HEK293T (cell line): ENCODE data around the gene ADGRL3.

Source experiments
- CTCF ChIA-PET: fragments of 350-600 bp; formaldehyde crosslinking; extraction: SDS; loops from one replicate; lab custom pipeline; 2021; ENCODE audit warnings: antibody characterized with exemption, inconsistent platforms; lab: Yijun Ruan, JAX
- POLR2A ChIA-PET: fragments of 350-600 bp; formaldehyde crosslinking; extraction: SDS; loops from one replicate; lab custom pipeline; 2020; ENCODE audit warnings: antibody characterized with exemption, inconsistent platforms; lab: Yijun Ruan, JAX
- DNase-seq: peaks from one replicate; pipeline ENCODE4 v3.0.0; 2012; ENCODE audit warnings: mixed read lengths; ENCODE audit errors: extremely low spot score
- ARNT ChIP-seq: fragments of 450-650 bp; IDR thresholded peaks from 2 replicates; pipeline ENCODE4 v1.6.1; 2017; ENCODE audit warnings: mild to moderate bottlenecking
- BHLHE40 ChIP-seq: fragments of 450-650 bp; IDR thresholded peaks from 2 replicates; pipeline ENCODE4 v1.6.1; 2016; ENCODE audit warnings: mild to moderate bottlenecking, moderate library complexity, borderline replicate concordance
- CTBP1 ChIP-seq: fragments of 450-650 bp; IDR thresholded peaks from 2 replicates; pipeline ENCODE4 v1.6.1; 2016; ENCODE audit warnings: borderline replicate concordance
- ELF4 ChIP-seq: fragments of 450-650 bp; IDR thresholded peaks from 2 replicates; pipeline ENCODE4 v1.6.1; 2017; ENCODE audit warnings: antibody characterized with exemption
- FOXA1 ChIP-seq: fragments of 450-650 bp; IDR thresholded peaks from 2 replicates; pipeline ENCODE4 v1.6.1; 2016; ENCODE audit warnings: mild to moderate bottlenecking
- FOXK2 ChIP-seq: fragments of 450-650 bp; IDR thresholded peaks from 2 replicates; pipeline ENCODE4 v1.6.1; 2016; ENCODE audit warnings: mild to moderate bottlenecking
- FOXM1 ChIP-seq: fragments of 450-650 bp; IDR thresholded peaks from 2 replicates; pipeline ENCODE4 v1.6.1; 2017; ENCODE audit warnings: mild to moderate bottlenecking, borderline replicate concordance
- HDGF ChIP-seq: fragments of 450-650 bp; IDR thresholded peaks from 2 replicates; pipeline ENCODE4 v1.6.1; 2017; ENCODE audit warnings: antibody characterized with exemption, borderline replicate concordance
- L3MBTL2 ChIP-seq: fragments of 450-650 bp; conservative IDR thresholded peaks from 2 replicates; pipeline ENCODE4 v1.6.1; 2016; ENCODE audit warnings: mild to moderate bottlenecking
- LEF1 ChIP-seq: fragments of 450-650 bp; IDR thresholded peaks from 2 replicates; pipeline ENCODE4 v1.6.1; 2017; ENCODE audit warnings: mild to moderate bottlenecking, borderline replicate concordance
- NFRKB ChIP-seq: fragments of 450-650 bp; IDR thresholded peaks from 2 replicates; pipeline ENCODE4 v1.6.1; 2016; ENCODE audit warnings: mild to moderate bottlenecking, moderate library complexity
- SP1 ChIP-seq: fragments of 450-650 bp; IDR thresholded peaks from 2 replicates; pipeline ENCODE4 v1.6.1; 2017
- SUZ12 ChIP-seq: fragments of 450-650 bp; IDR thresholded peaks from 2 replicates; pipeline ENCODE4 v1.6.1; 2016; ENCODE audit warnings: mild to moderate bottlenecking
- TARDBP ChIP-seq: fragments of 450-650 bp; IDR thresholded peaks from 2 replicates; pipeline ENCODE4 v1.6.1; 2016
- ZNF384 ChIP-seq: fragments of 450-650 bp; IDR thresholded peaks from 2 replicates; pipeline ENCODE4 v1.6.1; 2016
- TF ChIP-seq, protein P1 (sequence below): fragments of 450-650 bp; IDR thresholded peaks from 2 replicates; pipeline ENCODE4 v1.6.1; 2016

The ADGRL3 gene

DNA sequence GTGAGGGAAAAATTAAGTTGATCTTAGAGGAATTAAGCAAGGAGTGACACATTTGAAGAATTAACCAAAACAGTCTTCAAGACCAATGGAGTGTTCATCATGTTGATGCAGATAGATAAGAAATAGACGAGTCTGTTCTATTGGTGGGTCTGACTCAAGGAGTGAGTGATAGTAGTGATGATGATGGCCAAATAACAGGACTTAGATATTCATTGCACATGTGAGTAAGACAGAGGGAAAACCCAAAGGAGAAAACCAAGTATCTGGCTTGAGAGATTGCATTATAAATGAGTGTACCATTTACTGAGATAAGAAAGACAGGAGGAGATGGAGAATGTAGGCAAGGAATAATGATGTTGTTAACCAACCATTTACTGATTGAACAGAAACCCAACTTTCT lies 321.3 kb downstream of the ADGRL3 start:
- ChIA-PET CTCF (no interaction called here), POLR2A (no interaction called here)
- no peak for TF ChIP-seq FOXM1
- no peak for TF ChIP-seq TARDBP
- TF ChIP-seq NFRKB: no peak
- TF ChIP-seq HDGF: no peak
- TF ChIP-seq CTBP1: no peak
- TF ChIP-seq, protein P1, sequence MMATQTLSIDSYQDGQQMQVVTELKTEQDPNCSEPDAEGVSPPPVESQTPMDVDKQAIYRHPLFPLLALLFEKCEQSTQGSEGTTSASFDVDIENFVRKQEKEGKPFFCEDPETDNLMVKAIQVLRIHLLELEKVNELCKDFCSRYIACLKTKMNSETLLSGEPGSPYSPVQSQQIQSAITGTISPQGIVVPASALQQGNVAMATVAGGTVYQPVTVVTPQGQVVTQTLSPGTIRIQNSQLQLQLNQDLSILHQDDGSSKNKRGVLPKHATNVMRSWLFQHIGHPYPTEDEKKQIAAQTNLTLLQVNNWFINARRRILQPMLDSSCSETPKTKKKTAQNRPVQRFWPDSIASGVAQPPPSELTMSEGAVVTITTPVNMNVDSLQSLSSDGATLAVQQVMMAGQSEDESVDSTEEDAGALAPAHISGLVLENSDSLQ: no peak
- no peak for TF ChIP-seq LEF1
- TF ChIP-seq FOXA1: no peak
- no peak for TF ChIP-seq L3MBTL2
- no peak for TF ChIP-seq SP1
- no peak for TF ChIP-seq ZNF384
- no peak for TF ChIP-seq ELF4
- TF ChIP-seq BHLHE40: no peak
- no peak for TF ChIP-seq FOXK2
- no peak for TF ChIP-seq ARNT
- TF ChIP-seq SUZ12: no peak

DNA sequence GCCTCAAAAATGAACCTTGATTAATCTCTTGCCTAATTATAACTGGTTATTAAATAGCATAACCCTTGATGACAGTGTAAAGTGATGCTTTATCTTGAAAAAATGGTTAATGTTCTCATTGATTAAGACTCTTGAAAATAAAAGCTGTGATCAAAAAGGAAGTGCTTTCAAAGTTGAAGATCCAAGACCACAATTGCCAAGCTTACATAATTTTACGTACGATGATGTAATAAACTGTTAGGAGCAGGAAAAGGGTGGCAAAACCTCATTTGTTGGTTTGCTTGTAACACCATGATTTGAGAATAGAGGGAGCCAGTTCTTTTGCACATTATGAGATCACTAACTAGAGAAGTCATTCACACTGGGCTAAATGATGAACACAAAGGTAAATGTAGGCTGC lies 322.2 kb downstream of the ADGRL3 start:
- TF ChIP-seq CTBP1: no peak
- no peak for TF ChIP-seq ZNF384
- no peak for TF ChIP-seq ELF4
- no peak for TF ChIP-seq SUZ12
- no peak for TF ChIP-seq ARNT
- CTCF ChIA-PET: no interaction called here
- POLR2A ChIA-PET: no interaction called here
- no peak for DNase-seq

More for the DNA sequence above, 321.3 kb downstream of the ADGRL3 start:
- DNase-seq: no peak

DNA sequence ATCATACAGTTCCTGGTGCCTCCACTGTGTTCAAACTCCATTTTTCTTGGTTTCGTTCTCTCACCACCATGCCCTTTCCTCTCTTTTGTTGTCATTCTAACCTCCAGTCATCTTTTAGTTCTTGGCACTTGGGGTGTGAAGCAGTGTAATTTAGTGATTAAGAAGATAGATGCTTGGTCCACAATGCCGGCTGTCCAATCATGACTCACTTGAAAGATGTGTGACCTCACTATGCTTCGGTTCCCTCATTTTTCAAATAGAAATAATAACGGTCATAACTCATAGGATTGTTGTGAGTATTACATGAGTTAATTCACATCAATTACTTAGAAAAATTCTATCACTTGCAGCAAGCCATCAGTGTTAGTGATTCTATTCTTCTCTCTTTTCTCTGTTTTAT lies 327.8 kb downstream of the ADGRL3 start:
- POLR2A ChIA-PET: no interaction called here
- no peak for TF ChIP-seq NFRKB
- no peak for TF ChIP-seq ARNT
- TF ChIP-seq BHLHE40: no peak
- DNase-seq: no peak
- CTCF ChIA-PET: no interaction called here

DNA sequence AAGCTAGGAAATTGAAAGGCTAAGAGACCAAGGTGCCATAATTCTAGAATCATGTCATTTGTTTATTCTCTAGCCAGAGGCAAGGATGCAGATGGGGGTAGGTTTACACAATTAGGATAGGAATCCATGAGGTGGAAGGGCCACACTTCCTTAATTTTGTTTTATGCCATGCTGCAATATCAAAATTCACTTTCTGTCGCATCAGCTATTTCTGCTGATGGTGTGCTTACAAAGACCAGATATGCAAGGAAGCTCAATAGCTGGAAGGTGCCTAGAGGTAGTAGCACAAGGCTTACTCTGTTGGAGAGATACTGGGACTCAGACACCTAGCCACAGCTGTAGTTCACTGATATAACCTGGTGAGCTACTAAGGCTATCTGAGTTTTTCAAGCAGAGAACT lies 328.5 kb downstream of the ADGRL3 start:
- ChIA-PET CTCF (no interaction called here), POLR2A (no interaction called here)
- no peak for TF ChIP-seq FOXA1
- no peak for TF ChIP-seq FOXM1
- TF ChIP-seq NFRKB: no peak
- TF ChIP-seq BHLHE40: no peak
- no peak for TF ChIP-seq ZNF384
- DNase-seq: no peak

DNA sequence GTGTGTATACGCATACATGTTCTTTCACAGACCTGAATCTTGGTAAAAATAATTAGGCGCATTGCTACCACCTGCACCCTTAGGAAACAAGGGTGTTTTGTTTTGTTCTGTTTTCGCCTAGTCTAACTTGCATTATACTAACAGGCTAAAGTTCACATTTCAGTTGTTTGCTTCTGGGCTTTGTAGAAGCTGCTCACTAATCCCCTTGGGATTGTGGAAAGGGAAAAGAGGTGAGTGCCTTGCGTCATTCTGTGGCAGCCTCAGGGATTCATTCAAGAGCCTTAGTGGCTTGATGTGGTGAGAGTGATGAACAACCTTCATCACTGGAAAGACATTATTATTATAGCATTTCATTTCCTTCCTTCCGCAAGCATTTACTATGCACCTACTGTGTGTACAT lies 331.1 kb downstream of the ADGRL3 start:
- TF ChIP-seq CTBP1 (no peak), BHLHE40 (no peak), FOXK2 (no peak), HDGF (no peak), NFRKB (no peak), FOXM1 (no peak), L3MBTL2 (no peak), SUZ12 (no peak), TARDBP (no peak), ZNF384 (no peak), SP1 (no peak), LEF1 (no peak), ARNT (no peak), FOXA1 (no peak), ELF4 (no peak)
- TF ChIP-seq, protein P1: no peak
- no peak for DNase-seq
- ChIA-PET CTCF (no interaction called here), POLR2A (no interaction called here)

DNA sequence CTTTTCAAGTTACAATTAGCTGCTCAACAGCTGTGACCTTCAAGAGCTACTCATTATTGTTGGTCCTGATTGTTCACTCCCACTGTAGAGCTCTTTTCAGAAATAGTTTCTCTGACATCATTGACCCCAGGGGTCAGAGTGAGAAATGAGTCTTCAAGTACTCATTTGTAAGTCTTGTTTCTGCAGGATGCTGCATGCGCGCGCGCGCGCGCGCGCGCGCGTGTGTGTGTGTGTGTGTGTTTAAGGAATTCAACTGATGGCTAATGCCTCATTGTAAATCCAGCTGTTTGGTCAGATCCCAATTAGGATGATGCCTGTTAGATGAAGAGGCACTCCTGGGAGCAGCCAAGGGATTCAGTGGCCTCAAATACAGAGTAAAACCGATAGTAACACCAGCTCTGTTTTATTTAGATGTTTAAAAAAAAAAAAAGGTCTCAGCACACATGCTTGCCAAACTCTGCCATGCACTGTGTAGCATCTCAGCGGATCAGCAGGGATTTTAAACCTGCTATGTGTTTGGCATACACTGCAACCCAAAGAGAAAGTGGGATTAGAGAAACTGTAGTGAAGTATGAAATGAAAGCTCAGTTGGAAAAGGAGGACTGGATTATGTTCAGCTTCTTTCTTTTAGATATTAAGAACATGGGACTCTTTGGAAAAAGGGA lies 332.3 kb downstream of the ADGRL3 start:
- TF ChIP-seq HDGF (no peak), FOXM1 (no peak), FOXA1 (no peak), ELF4 (no peak), SP1 (no peak), NFRKB (no peak), ZNF384 (no peak), BHLHE40 (no peak), LEF1 (no peak), TARDBP (no peak), FOXK2 (no peak)
- TF ChIP-seq, protein P1: no peak
- POLR2A ChIA-PET: no interaction called here
- DNase-seq: no peak
- CTCF ChIA-PET: no interaction called here

DNA sequence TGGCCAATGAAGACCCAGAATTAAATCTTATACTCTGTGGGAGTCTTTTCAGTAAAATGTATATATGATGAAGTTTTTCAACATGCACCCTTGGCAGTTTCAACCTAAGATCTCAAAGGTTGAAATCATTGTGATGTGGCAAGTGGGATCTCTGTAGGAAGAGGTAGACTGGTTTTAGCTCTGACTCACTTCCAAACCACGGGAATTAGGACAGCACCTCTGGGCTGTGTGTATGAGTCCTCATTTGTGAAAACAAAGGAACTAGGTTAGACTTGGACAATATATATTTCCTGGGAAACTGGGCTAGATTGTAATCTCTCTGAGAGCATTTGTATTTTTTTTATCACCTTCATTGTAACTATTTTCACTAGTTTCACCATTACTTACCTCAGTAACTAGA lies 333.0 kb downstream of the ADGRL3 start:
- CTCF ChIA-PET: no interaction called here
- POLR2A ChIA-PET: no interaction called here
- TF ChIP-seq ARNT: no peak
- TF ChIP-seq HDGF: no peak
- TF ChIP-seq CTBP1: no peak
- no peak for TF ChIP-seq FOXK2
- no peak for TF ChIP-seq FOXA1
- no peak for TF ChIP-seq SP1
- no peak for TF ChIP-seq BHLHE40
- no peak for TF ChIP-seq LEF1
- no peak for TF ChIP-seq NFRKB
- no peak for TF ChIP-seq L3MBTL2
- TF ChIP-seq, protein P1: no peak
- TF ChIP-seq FOXM1: no peak
- no peak for TF ChIP-seq ZNF384

More for the DNA sequence above, 333.0 kb downstream of the ADGRL3 start:
- no peak for DNase-seq
